Adrenal gland (tissue), 5 donors: ENCODE measurements around the gene HOXA9.

Source experiments
- CTCF ChIP-seq, 6 experiments: fragments of 450-650 bp in 4 of 6; fragments of 200-600 bp in 2 of 6; sonication (generic) in 1 of 6; IDR thresholded peaks; 1 replicate in 5 of 6; 2 replicates in 1 of 6; pipeline versions ENCODE4 v1.5.1 to v1.8.0; 2016 to 2021; ENCODE audit warnings: antibody characterized with exemption in 6 of 6, mild to moderate bottlenecking in 2 of 6, moderate library complexity in 1 of 6
- POLR2A ChIP-seq, 2 donors: fragments of 450-650 bp; IDR thresholded peaks; one replicate each; pipeline ENCODE4 v1.6.1; 2017; ENCODE audit warnings: antibody characterized with exemption in 2 of 2, mild to moderate bottlenecking in 2 of 2, moderate library complexity in 1 of 2
- donor health status: DM: no; HTN: no; CAD: no.

DNA sequence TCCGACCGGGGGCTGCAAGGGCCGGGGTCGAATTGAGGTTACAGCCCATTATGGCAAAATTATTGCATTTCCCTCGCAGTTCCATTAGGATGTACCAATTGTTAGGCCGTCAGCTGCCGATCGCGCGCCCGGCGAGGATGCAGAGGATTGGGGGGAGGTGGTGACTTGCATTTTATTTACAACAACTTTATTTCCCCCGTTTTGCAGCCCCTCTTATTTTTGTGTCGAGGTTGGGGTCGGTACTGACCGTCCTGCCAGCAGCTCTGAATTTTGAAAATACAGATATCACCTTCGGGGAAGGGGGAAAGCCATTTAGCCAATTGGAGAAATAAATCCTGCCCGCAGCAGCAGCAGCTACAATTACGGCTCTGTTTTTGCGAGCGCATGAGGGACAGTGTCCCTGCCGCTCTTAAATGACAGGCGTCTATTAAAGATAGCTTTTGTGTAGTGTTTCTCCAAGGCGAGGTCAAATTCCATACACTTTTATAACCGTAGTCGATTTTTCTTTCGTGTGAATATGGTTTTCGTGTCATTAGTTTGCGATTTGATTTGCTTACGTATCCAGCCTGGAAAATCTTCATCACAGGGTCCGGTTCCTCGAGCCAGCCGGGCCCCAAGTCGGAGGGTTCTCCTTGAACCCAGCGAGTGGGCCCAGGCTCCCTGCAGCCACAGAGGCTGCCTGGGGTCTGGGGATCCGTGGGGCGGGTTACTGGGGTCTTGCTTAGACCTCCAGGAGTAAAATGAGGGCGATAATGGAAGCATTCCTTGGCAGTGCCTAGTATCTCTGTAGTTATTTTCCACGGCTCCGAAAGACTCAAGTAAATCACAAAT, 21.2 kb downstream of the HOXA9 start:
- TF ChIP-seq POLR2A (IDR thresholded peaks at IDR 0.05) = peak in 1 of 2 donors; percentile 2
- TF ChIP-seq CTCF (IDR thresholded peaks at IDR 0.05) = peak in 2 of 6 experiments; percentile 13 to 25
